ENCODE results near the gene CDC42EP1.
"Not testable (repeated sequence)": the region's sequence is repeated elsewhere in the genome, so short reads cannot be mapped to it uniquely, and the experiment has no call there.

Gene CDC42EP1

DNA sequence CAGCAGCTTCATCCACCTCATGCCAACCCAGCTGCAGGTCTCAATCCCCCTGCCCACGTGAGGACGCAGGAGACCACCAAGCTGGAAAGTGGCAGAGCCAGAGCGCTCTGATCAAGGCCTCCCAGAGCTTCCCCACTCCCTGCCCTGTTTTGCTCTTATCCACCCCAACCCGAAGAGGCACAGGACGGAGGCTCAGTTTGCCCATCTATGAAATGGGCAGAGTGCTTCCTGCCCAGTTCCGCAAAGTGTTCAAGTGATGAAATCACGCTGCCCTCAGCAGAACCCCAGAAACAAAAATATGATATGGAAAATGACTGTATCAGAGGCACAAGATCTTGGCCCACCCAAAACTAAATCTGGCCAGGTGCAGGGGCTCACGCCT is 11.7 kb downstream of the CDC42EP1 start:
- Mint-ChIP-seq H3K27ac (no peak overlapping the region), H3K9me3 (ENCODE audit: low read depth) (no peaks in the 10 kb centered on the region), H3K4me3 (no peak overlapping the region), H3K36me3 (no peaks in the 10 kb centered on the region), H3K27me3 (no peaks in the 10 kb centered on the region), H3K4me1 (ENCODE audit: low read depth) (peaks cover 8% of the 10 kb centered on the region)

DNA sequence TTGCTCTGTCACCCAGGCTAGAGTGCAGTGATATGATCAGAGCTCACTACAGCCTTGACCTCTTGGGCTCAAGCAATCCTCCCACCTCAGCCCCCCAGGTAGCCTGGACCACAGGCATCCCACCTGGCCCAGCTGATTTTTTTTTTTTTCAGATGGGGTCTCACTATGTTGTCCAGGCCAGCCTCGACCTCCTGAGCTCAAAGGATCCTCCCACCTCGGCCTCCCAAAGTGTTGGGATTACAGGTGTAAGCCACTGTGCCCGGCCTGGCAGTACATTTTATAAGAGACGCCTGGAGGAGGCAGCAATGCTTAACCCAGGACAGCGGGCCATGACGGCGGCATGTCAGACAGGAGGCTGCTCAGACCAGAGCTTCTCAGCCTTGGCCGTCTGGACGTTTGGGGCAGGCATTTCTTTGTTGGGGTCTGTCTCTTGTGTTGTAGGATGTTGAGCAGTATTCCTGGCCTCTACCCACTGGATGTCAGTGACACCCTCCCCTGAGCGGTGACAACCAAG is 15.3 kb downstream of the CDC42EP1 start:
- H3K27me3 Mint-ChIP-seq = no peaks in the 10 kb centered on the region
- no peak overlapping the region for H3K27ac Mint-ChIP-seq
- no peaks in the 10 kb centered on the region for H3K9me3 Mint-ChIP-seq (ENCODE audit: low read depth)
- H3K4me1 Mint-ChIP-seq (ENCODE audit: low read depth) = peaks cover 12% of the 10 kb centered on the region
- H3K36me3 Mint-ChIP-seq = no peaks in the 10 kb centered on the region
- no peak overlapping the region for H3K4me3 Mint-ChIP-seq

- H3K36me3 Mint-ChIP-seq = no peaks in the 10 kb centered on the region
Measured at GRCh38 chr22:37578002-37578401, 17.7 kb downstream of the CDC42EP1 start.

GRCh38 chr22:37581504-37581903 is 21.2 kb downstream of the CDC42EP1 start:
- Mint-ChIP-seq H3K4me1 (ENCODE audit: low read depth) (peaks cover 16% of the 10 kb centered on the region), H3K9me3 (ENCODE audit: low read depth) (no peaks in the 10 kb centered on the region), H3K27me3 (no peaks in the 10 kb centered on the region), H3K27ac (no peak overlapping the region), H3K4me3 (peak overlapping the region; percentile 12), H3K36me3 (no peaks in the 10 kb centered on the region)

More at GRCh38 chr22:37578002-37578401, 17.7 kb downstream of the CDC42EP1 start:
- H3K4me3 Mint-ChIP-seq = no peak overlapping the region
- H3K27ac Mint-ChIP-seq = no peak overlapping the region
- H3K9me3 Mint-ChIP-seq (ENCODE audit: low read depth) = no peaks in the 10 kb centered on the region
- H3K4me1 Mint-ChIP-seq (ENCODE audit: low read depth) = peaks cover 16% of the 10 kb centered on the region
- H3K27me3 Mint-ChIP-seq = no peaks in the 10 kb centered on the region

GRCh38 chr22:37582526-37582925 is 22.2 kb downstream of the CDC42EP1 start:
- H3K4me3 Mint-ChIP-seq = no peak overlapping the region
- H3K36me3 Mint-ChIP-seq = no peaks in the 10 kb centered on the region
- H3K4me1 Mint-ChIP-seq (ENCODE audit: low read depth) = peaks cover 15% of the 10 kb centered on the region
- no peak overlapping the region for H3K27ac Mint-ChIP-seq
- H3K9me3 Mint-ChIP-seq (ENCODE audit: low read depth) = no peaks in the 10 kb centered on the region
- no peaks in the 10 kb centered on the region for H3K27me3 Mint-ChIP-seq

GRCh38 chr22:37588546-37589215 is 28.4 kb downstream of the CDC42EP1 start:
- H3K4me3 Mint-ChIP-seq = no peak overlapping the region
- H3K27me3 Mint-ChIP-seq = peaks cover 2% of the 10 kb centered on the region
- H3K27ac Mint-ChIP-seq = no peak overlapping the region
- H3K9me3 Mint-ChIP-seq (ENCODE audit: low read depth) = no peaks in the 10 kb centered on the region
- H3K36me3 Mint-ChIP-seq = no peaks in the 10 kb centered on the region
- peaks cover 10% of the 10 kb centered on the region for H3K4me1 Mint-ChIP-seq (ENCODE audit: low read depth)

DNA sequence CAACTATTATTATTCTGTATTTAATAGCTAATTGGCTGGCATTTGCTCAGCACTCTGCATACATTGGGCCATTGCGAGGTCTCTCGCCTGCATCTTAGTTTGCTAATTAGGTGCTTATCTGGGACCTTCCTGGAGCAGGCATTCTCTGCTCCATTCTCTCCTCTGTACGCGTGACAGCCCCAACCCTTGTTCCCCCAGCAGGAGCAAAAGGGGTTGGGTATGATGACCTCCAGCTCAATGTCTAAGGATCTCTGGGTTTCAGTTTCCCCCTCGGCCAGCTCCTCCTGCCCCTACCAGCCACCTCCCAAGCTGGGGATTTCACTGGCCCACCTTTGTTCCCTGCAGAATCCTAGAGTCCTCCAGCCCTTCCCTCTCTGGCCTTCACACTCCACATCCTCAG is 29.4 kb downstream of the CDC42EP1 start:
- Mint-ChIP-seq H3K27ac (no peak overlapping the region), H3K9me3 (ENCODE audit: low read depth) (no peaks in the 10 kb centered on the region), H3K27me3 (peaks cover 2% of the 10 kb centered on the region), H3K36me3 (no peaks in the 10 kb centered on the region), H3K4me1 (ENCODE audit: low read depth) (peaks cover 10% of the 10 kb centered on the region), H3K4me3 (no peak overlapping the region)

GRCh38 chr22:37591081-37591480 is 30.8 kb downstream of the CDC42EP1 start:
- not testable (repeated sequence) for H3K36me3 Mint-ChIP-seq; H3K27ac Mint-ChIP-seq; H3K27me3 Mint-ChIP-seq; H3K9me3 Mint-ChIP-seq (ENCODE audit: low read depth)
- Mint-ChIP-seq H3K4me3 (peak overlapping the region; percentile 44), H3K4me1 (ENCODE audit: low read depth) (peaks cover 10% of the 10 kb centered on the region)

DNA sequence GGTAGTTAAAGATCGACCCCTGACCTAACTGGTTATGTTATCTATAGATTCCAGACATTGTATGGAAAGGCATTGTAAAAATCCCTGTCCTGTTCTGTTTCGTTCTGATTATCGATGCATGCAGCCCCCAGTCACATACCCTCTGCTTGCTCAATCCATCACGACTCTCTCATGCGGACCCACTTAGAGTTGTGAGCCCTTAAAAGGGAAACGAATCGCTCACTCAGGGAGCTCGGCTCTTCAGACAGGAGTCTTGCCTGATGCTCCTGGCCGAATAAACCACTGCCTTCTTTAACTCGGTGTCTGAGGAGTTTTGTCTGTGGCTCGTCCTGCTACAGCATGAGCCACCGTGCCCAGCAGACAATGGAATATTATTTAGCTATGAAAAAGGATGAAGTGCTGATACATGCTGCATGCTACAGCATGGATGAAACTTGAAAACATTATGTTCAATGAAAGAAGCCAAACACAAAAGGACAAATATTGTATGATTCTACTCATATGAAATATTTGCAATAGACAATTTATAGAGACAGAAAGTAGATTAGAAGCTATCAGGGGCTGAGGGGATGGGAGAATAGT is 31.6 kb downstream of the CDC42EP1 start:
- peak overlapping the region; percentile 83 for H3K27ac Mint-ChIP-seq
- H3K9me3 Mint-ChIP-seq (ENCODE audit: low read depth) = no peaks in the 10 kb centered on the region
- no peaks in the 10 kb centered on the region for H3K36me3 Mint-ChIP-seq
- peak overlapping the region; percentile 88 for H3K4me3 Mint-ChIP-seq
- peaks cover 2% of the 10 kb centered on the region for H3K27me3 Mint-ChIP-seq
- H3K4me1 Mint-ChIP-seq (ENCODE audit: low read depth) = peaks cover 10% of the 10 kb centered on the region

- H3K27ac Mint-ChIP-seq = no peak overlapping the region
- H3K4me3 Mint-ChIP-seq = no peak overlapping the region
- no peaks in the 10 kb centered on the region for H3K9me3 Mint-ChIP-seq (ENCODE audit: low read depth)
- H3K36me3 Mint-ChIP-seq = no peaks in the 10 kb centered on the region
- no peaks in the 10 kb centered on the region for H3K27me3 Mint-ChIP-seq
- peaks cover 10% of the 10 kb centered on the region for H3K4me1 Mint-ChIP-seq (ENCODE audit: low read depth)
Measured at GRCh38 chr22:37594237-37594636, 34.0 kb downstream of the CDC42EP1 start.

- Mint-ChIP-seq H3K4me1 (ENCODE audit: low read depth) (peaks cover 13% of the 10 kb centered on the region), H3K27me3 (no peaks in the 10 kb centered on the region), H3K4me3 (no peak overlapping the region), H3K27ac (no peak overlapping the region), H3K36me3 (no peaks in the 10 kb centered on the region), H3K9me3 (ENCODE audit: low read depth) (no peaks in the 10 kb centered on the region)
Measured at GRCh38 chr22:37599153-37599552, 38.9 kb downstream of the CDC42EP1 start.

- H3K27ac Mint-ChIP-seq = peak overlapping the region; percentile 64
Measured at GRCh38 chr22:37601203-37601539, 40.9 kb downstream of the CDC42EP1 start.

DNA sequence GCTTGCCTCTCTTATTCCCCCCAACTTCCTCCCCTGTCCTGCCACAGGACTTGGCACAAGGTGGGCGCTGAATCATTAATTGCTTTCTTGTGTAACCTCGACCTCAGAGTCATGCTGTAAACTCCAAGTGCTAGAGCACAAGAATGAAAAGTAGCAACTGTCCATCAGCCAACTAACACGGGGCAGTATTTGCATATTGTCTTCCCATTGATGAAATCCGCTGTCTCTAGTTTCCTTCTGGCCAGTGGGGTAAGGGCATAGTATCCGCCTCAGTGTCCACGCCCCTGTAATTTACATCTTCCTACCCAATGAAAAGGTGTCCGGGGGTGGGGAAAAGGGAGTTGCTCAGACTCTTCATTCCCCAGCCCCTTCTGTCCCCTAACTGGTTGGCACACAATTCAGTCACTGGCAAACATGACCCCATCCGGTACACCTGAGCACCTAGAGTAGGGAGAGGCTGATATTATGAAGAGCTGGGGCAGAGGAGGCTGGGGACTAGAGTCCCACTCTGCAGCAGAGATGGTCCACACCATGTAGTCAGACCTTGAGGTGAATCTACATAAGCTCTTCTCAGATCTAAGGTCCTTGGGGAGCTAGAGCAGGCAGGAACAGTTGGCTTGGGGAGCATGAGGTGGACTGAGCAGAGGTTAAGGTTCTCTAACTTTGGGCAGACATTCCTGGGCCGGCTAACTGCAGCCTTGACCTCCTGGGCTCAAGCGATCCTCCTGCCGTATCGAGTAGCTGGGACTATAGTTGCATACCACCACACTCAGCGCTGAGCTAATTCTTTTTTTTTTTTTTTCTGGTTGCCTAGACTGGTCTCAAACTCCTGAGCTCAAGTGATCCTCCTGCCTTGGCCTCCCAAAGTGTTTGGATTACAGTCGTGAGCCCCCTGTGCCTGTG is 41.5 kb downstream of the CDC42EP1 start:
- H3K4me3 Mint-ChIP-seq = no peak overlapping the region
- no peaks in the 10 kb centered on the region for H3K36me3 Mint-ChIP-seq
- no peaks in the 10 kb centered on the region for H3K27me3 Mint-ChIP-seq
- H3K27ac Mint-ChIP-seq = peak overlapping the region; percentile 64
- H3K9me3 Mint-ChIP-seq (ENCODE audit: low read depth) = no peaks in the 10 kb centered on the region
- peaks cover 28% of the 10 kb centered on the region for H3K4me1 Mint-ChIP-seq (ENCODE audit: low read depth)

More at GRCh38 chr22:37601203-37601539, 40.9 kb downstream of the CDC42EP1 start:
- H3K9me3 Mint-ChIP-seq (ENCODE audit: low read depth) = no peaks in the 10 kb centered on the region
- H3K4me3 Mint-ChIP-seq = no peak overlapping the region
- peaks cover 28% of the 10 kb centered on the region for H3K4me1 Mint-ChIP-seq (ENCODE audit: low read depth)
- no peaks in the 10 kb centered on the region for H3K36me3 Mint-ChIP-seq
- H3K27me3 Mint-ChIP-seq = no peaks in the 10 kb centered on the region

DNA sequence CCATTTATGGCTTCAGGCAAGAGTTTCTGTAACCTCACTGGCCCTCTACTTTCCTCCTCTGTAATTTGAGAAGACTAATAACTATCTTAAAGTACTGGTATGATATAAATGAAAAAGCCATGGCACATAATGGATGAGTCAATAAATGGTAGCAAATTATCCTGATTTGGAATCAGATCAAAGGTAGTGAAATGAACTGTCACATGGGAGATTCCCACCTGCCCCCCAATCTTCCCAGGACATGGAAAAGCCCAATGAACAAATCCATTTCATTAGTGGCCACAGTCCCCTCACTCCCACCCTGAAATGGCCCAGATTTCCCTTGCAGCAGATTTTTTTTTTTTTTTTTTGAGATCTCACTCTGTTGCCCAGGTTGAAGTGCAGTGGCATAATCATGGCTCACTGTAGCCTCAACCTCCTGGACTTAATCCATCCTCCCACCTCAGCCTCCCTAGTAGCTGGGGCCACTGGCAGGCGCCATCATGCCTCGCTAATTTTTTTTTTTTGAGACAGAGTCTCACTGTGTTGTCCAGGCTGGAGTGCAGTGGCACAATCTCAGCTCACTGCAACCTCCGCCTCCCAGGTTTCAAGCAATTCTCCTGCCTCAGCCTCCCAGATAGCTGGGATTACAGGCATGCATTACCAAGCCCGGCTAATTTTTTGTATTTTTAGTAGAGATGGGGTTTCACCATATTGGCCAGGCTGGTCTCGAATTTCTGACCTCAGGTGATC is 42.4 kb downstream of the CDC42EP1 start:
- not testable (repeated sequence) for H3K36me3 Mint-ChIP-seq; H3K4me3 Mint-ChIP-seq; H3K27me3 Mint-ChIP-seq; H3K27ac Mint-ChIP-seq; H3K9me3 Mint-ChIP-seq (ENCODE audit: low read depth)
- peaks cover 34% of the 10 kb centered on the region for H3K4me1 Mint-ChIP-seq (ENCODE audit: low read depth)
